GM18519 (cell line): ENCODE data around the gene OTOS.

Experiments
- ATAC-seq: cut with Tn5 transposase; IDR thresholded peaks from one replicate; pipeline ENCODE4 v1.9.1; 2021; ENCODE audit warnings: mild to moderate bottlenecking, moderate library complexity; ENCODE audit not compliant: unreplicated experiment, low FRiP score

OTOS gene

DNA sequence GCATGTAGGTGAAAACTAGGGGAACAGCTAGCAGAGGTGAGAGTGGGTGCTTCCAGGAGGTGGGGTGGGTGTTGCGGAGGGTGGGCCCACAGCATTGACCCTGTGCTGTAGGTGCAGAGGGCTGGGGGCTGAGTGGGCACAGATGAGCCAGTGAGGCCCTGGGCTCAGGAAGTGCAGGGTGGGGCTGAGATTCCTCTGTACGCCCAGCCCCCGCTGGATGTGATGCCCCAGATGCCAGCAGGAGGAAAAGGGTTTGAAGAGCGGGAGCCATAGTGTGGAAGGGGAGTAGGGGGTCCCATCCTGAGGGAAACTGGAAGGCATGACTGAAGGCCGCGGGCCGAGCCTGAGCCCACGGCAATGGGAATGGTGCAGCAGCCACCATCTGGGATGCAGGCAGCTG is 14.1 kb upstream of the OTOS start:
- no peak for ATAC-seq

DNA sequence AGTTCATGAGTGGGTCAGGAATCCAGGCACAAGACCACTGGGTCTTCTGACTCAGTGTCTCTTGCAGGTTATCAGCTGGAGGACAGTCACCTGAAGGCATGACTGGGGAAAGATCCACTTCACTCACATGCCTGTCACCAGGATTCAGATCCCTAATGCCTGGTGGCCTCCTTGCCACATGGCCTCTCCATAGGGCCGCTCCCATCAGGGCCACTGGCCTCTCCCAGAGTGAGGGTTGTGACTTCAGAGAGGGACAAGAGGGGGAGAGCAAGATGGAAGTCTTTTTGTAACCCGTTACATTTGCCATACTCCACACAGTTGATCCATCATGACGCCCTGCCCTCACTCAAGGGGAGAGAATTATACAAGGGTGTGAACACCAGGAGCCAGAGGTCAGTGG is 13.0 kb upstream of the OTOS start:
- ATAC-seq: no peak

DNA sequence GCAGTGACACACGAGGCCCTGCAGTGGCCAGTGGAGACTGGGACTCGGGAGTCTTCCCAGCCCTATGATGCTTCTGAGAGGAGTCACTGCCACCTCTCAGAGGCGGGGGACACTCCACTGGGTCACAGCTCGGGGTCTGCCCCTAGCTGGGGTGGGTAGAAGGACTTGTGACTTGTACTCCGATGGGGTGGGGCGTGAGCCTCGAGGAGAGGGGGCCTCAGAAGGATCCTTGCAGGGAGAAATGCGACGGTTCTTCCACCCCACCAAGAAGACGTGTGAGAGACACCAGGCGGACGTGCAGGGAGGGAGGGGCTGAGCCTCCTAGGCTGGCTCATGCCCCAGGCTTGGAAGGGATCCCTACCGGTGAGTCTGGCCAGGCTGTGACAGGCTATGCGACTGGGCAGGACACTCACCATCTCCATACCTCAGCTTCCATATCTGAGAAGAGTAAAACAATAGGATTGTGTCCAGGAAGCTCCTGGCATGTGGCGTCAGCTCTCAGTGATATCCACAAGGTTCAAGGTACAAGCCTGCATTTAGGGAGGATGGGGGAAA is 11.1 kb upstream of the OTOS start:
- ATAC-seq: no peak

DNA sequence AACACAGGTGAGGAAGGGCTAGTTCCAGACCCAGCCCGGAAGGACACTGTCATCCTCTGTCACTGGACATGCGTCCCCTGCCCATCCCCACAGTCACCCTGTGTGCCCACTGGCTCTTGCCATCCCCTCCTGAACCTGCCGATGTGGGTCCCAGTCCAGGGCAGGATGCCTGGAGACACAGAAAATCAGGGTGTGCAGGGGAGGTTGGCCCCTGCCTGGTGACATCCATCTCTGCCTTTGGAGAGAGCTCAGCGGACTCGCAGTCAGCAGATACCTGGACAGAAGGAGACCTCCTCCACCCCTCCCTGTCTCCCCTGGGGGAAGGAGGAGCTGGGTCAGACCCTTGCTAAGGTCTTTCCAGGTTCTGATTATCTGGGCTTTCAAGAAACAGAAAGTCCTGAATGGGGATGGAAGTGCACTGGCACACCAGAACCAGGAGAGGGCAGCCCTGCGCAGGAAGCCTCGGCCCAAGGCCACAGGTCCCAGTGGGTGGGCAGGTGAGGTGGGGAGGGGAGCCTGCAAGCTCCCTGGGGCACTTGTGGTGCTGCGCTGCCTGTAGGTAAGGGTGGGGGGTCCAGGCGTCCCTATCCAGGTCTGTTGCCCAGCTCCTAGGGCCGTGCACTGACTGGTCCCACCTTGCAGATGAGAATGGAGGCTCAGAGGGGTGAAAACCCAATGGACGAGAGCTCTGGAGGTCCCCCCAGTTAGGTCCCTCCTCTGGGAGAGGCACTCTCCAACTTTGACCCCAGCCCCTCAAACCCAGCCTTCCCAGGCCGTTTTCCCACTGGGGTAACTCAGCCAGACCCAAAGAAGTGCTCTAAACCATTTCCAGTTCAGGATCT is 9.7 kb upstream of the OTOS start:
- ATAC-seq: no peak

DNA sequence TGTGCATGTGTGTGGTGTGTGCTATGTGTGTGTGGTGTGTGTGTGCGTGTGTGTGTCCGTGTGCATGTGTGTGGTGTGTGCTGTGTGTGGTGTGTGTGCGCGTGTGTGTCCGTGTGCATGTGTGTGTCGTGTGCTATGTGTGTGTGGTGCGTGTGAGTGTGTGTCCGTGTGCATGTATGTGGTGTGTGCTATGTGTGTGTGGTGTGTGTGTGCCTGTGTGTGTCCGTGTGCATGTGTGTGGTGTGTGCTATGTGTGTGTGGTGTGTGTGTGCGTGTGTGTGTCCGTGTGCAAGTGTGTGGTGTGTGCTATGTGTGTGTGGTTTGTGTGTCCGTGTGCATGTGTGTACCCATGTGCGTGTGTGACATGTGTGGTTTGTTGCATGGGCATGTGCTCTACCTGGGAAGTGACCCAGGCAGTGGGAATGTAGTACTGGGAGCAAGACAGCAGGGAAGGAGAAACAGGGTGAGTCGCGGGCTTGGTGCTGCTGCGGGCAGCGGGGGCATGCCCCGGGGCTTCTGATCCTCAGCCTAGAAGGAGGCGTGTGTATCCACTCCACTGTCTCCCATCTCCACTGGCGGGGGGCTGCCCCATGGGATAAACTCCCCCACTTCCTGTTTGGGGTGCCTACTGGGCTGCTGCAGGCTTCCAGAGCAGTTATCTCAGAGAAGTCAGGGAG is 7.6 kb upstream of the OTOS start:
- no peak for ATAC-seq

DNA sequence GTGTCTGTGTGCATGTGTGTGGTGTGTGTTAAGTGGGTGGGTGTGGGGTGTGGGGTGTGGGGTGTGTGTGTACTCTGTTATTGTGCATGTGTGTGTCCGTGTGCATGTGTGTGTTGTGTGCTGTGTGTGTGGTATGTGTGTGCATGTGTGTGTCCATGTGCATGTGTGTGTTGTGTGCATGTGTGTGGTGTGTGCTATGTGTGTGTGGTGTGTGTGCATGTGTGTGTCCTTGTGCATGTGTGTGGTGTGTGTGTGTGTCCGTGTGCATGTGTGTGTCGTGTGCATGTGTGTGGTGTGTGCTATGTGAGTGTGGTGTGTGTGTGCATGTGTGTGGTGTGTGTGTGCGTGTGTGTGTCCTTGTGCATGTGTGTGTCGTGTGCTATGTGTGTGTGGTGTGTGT is 6.9 kb upstream of the OTOS start:
- no peak for ATAC-seq

DNA sequence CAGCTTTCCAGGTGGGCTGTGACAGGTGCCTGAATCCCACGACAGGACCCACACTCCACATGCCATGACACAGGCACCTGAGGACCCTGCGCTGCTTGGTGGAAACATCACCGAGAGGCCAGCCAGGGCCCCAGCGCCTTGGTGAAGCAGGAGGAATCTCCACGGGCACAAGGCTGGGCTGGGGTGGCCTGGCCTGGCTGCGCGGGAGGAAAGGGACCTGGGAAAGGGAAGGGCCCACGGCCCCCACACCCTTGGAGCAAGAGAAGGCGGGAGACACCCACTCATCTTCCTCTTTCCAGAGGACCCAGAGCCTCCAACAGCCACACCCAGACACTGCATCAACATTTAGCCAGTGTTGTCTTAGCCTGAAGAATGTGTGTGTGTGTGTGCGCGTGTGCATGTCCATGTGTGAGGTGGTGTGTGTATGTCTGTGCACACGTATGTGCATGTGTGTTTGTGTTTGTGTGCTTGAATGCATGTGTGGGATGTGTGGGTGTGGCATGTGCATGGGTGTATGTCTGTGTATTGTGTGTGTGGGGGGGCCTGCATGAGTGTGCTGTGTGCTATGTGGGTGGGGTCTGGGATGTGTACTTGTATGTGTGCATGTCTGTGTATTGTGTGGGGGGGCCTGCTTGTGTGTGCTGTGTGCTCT is 6.3 kb upstream of the OTOS start:
- ATAC-seq: no peak

DNA sequence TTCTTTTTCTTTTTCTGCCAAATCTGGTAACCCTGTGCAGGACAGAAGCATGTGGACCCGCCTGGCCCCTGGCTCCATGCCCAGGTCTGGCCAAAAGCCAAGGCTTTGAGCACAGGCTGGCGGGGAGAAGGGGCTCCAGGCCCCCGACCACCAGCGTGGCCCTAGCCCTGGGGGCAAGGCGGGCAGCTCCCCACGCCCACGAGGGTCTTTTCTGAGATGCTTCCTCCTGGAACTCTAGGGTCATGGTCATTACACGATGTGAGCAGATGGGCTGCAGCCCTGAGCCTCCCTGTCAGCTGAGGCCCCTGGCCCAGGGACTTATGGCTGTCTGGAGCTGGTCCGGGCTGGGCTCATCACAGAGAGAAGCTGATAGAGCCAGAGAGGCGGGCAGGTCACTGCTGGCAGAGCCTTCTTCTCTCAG is 5.7 kb upstream of the OTOS start:
- ATAC-seq: no peak

DNA sequence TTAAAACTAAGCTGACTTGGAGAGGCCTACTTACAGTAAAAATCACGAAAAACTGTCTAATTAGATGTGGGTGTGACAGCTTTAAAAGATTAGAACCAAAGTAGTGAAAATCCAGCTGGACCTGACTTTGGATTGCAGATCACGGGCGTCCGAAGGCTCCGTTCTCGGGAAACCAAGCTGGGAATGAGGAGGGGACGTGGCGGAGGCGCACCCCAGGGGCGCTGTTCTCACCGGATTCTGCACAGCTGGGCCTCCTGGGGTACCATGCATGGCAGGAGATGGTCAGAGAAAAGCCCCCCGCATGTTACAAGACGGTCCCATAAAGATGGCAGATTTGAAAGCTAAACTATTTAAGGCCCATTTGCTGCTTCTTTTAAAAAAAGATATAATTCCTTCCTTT is 5.0 kb upstream of the OTOS start:
- no peak for ATAC-seq

DNA sequence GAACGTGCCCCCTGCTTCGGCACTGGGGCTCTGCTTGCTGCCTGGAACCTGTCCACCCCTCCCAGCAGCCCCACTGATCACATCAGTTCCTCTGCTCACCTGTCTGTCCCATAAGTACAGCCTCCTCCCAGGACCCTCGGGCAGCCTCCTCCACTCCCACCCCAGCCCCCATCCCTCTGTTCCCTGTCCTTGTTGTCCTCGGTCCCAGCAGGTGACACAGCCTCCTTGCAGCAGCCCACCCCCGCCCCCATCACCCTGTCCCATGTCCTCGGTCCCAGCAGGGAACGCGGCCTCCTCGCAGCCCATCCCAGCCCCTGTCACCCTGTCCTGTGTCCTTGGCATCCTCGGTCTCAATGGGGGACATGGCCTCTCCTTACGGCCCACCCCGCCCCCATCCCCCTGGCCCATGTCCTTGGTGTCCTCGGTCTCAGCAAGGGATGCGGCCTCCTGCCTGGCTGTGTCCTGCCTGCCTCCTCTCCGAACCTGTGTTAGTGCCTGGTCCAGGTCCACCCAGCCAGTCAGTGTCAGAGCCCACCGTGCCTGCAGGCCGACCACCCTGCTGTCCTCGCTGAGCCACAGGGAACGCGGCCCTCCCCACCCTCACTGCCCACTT is 4.3 kb upstream of the OTOS start:
- no peak for ATAC-seq

DNA sequence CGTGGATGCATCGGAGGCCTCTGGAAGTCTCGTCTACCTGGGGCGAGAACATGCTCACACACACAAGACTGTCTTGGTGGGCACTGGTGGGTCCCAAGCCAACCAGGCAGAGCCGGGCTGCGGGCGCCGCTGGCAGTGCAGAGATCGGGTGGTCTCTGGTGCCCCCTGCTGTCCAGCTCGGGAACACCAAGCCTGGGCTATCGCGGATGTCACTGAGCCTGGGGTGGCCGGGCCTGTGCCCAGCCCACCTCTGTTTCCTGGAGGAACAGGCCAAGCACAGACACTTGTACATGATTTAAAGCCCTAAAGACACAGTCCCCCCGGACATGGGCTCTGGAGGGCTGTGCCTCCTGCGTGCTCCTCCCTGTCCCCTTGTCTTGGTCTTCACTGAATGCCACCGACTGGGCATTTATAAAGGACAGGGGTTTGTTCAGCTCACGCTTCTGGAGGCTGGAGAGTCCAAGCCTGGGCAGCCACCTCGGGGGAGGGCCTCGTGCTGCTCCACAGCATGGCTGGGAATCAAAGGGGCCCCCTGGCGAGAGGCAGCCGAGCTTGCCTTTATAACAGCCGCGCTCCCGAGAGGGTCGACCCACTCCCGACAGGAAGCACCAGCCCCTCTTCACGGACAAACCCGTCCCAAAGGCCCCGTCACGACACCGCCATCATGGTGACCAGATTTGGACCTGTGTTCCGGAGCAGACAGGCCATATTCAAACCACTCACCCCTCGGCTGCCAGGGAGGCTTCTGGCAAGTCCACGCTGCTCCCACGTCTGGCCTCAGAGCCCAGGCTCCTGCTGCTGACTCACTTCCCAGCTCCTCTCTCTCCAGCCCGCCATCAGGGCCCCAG is 3.6 kb upstream of the OTOS start:
- no peak for ATAC-seq

DNA sequence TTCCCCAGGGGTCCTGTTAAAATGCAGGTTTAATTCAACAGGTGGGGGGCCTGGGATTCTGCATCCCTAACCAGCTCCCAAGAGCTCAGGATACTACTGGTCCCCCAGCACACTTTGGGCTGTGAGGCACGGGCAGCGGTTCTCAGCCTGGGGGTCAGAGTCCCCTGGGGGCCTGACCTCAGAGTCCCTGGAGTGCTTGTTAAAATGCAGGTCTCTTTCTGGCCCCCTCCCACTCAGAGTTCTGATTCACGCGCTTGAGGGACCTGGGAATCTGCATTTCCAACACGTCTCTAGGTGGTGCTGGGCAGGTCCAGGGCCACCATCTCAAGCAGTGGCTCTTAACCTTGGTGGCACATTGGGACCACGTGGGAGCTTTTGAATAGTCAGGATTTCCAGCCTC is 2.8 kb upstream of the OTOS start:
- no peak for ATAC-seq

DNA sequence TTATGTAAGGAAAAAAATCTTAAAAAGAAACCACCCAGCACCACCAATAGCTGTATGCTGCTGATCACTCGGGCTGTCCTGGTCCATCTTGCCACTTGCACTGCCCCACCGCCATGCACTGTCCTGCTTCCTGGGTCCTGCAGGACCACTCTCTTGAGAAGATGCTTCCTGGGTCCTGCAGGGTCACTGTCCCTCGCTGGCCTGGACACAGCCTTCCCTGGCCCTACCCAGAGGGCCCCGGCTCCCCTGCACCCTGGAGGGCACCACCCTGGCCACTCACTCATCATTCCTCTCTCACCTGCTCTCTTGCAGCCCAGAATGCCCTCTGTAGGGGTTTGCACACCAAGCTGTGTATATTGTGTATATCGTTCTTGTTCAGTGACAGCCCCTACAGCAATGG is 2.4 kb upstream of the OTOS start:
- no peak for ATAC-seq

DNA sequence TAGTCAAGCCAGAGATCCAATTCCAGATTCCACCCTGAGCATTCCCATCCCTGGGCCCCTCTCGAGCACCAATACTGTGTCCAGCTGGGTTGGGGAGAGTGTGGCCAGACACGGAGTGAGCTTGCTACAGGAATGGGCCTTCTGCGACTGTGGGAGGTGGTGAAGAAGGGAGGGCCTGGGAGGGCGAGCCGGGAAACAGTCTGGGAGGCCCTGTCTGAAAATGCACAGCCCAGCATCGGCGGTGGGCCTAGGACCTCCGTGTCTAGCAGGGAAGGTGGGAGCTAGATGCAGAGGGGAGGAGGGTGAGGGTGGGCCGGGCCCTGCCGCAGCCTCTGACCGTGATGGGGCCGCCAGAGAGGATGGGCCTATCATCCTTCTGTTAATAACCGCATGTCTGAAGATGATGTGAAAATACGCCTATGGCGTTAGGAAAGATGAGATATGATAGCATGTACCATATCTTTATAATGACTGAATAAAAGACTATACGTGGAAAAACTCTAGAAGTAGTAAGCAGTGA is 1.9 kb upstream of the OTOS start:
- ATAC-seq: no peak

DNA sequence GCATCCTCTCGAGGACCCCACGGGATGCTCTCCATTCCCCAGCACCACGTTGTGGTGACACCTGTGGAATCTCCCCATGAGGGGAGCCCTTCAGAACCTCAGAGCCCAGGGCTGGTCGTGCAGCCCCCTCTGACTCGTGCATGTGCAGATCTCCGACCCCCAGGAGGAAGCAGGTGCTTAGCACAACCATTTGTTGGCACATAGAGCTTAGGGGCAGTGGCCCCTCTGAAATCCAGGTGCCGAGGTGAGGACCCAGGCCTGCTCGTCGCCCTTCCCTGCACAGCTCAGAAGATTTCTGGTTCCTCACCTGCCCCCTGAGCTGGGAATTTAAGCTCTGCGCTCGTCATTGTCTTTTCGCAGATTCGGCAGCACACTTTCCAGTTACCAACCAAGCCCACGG is 1.3 kb upstream of the OTOS start:
- no peak for ATAC-seq

DNA sequence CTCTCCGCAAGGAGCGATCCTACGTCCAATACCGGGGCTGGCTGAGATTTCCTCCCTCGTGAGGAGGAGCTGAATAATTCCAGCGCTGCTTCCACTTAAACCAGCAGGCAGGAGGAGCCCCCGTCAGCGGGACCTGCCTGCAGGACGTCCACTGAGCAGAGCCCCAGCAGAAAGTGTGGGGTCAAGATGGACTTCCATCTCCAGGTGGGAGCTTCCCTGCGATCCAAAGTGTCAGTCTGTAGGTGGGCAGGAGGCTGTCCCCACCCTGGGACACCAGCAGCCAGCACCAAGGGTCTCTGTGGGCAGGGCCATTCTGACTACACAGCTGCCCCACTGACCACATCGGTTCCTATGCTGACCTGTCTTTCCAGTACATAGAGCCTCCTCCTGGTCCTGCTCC is 462 bp upstream of the OTOS start:
- no peak for ATAC-seq

DNA sequence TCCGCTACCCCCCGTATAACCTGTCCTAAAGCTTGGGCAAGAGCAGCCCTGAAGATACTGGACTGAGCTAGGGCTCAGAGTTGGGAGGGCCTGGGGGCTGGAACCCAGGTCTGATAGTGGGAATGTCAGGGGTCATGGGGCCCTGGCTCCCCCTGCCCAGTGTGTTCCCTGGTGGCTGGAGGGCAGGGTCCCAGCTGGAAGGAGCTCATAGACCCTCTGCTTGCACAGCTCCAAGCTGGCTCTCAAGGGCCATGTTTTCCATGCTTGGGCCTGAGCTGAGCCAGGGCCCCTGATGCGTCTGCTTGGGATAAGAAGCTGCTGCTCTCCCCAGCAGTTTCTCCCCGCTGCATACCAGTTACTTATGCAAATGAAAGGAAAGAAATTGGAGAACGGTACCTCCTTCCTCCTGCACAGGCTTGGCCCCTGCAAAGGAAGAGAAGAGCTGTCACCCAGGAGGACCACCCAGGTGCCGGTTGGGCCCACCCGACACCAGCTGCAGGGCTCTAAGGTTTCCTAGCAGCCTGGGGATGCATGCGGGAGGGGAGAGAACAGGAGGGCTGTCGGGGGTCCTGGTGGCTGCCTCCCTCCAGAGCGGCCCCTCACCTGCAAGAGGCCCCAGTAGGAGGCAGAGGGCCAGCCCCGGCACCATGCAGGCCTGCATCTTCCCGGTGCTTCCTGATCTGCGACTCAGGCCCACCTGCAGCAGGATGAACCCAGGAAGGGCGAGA is 628 bp downstream of the OTOS start:
- ATAC-seq: no peak

DNA sequence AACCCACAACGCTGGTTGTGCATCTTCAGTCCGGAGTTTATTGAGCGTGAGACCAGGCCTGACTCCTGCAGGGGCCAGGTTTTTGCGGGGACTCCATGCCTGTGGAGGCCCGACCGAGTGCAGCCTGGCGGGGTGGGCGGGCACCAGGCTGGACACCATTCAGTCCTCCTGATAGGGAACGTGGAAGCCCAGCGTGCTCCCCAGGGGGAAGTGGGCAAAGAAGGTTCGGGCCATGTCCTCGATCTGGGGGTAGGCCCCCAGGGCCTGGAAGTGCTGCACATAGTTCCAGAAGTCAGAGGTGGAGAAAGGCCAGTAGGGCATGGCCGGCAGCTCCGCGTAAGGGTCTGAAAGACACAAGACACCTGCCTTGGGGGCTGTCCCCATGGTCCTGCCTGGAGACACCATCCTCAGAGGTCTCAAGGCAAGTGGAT is 1.4 kb downstream of the OTOS start:
- no peak for ATAC-seq
